ENCODE results near the gene ZNF385D.

The ZNF385D gene

DNA sequence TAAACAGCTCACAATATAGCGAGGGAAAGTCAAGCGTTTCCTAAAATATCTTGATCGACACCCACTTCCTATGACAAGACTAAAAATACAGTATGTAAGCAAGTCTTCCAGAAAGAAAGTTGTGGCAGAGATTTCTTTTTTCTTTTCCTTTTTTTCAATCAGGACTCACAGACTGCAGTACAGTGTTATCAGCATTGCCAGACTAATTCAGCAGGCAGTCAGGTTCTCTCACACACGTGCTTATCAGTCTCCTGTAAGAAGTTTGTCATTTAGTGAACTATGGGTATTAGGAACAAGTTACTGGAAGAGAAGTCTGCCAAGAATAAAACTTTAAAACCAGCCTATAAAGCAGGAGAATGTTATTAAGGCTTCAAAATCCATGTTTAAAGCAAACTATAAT lies 32.8 kb upstream of the ZNF385D start:
- DNase-seq (ENCODE audit: extremely low read depth, insufficient read length): no peak

DNA sequence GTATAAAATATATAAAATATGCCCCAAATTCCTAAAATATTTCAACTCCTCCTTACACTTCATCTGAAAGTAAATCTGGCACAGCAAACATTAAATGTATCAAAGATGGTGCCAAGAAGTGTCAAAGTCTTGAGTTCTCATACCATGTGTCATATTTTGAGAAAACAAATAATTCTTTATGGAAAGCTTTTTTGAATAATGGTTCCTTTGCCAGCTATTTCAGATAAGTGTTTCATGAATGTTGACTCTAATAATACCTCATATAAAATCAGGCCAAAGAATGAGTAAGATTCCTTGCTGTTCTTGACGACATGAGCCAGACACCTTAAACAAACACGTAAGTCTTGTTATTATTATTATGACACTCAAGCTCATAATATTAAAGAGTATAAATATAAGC lies 30.3 kb upstream of the ZNF385D start:
- DNase-seq (ENCODE audit: extremely low read depth, insufficient read length): no peak
- Histone ChIP-seq H3K4me3 (replicated peaks; ENCODE audit: low read depth, low read length) (no peak overlapping the region), H3K36me3 (ENCODE audit: control insufficient read depth, insufficient read depth, low read length) (no peaks in the 10 kb centered on the region), H3K27me3 (replicated peaks; ENCODE audit: control insufficient read depth, insufficient read depth, low read length) (no peaks in the 10 kb centered on the region)
- TF ChIP-seq, protein P1, sequence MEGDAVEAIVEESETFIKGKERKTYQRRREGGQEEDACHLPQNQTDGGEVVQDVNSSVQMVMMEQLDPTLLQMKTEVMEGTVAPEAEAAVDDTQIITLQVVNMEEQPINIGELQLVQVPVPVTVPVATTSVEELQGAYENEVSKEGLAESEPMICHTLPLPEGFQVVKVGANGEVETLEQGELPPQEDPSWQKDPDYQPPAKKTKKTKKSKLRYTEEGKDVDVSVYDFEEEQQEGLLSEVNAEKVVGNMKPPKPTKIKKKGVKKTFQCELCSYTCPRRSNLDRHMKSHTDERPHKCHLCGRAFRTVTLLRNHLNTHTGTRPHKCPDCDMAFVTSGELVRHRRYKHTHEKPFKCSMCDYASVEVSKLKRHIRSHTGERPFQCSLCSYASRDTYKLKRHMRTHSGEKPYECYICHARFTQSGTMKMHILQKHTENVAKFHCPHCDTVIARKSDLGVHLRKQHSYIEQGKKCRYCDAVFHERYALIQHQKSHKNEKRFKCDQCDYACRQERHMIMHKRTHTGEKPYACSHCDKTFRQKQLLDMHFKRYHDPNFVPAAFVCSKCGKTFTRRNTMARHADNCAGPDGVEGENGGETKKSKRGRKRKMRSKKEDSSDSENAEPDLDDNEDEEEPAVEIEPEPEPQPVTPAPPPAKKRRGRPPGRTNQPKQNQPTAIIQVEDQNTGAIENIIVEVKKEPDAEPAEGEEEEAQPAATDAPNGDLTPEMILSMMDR (IDR thresholded peaks at IDR 0.05; ENCODE audit: insufficient read depth, low read length, poor library complexity, severe bottlenecking): no peak

More for the DNA sequence above, 32.8 kb upstream of the ZNF385D start:
- TF ChIP-seq, protein P1 (IDR thresholded peaks at IDR 0.05; ENCODE audit: insufficient read depth, low read length, poor library complexity, severe bottlenecking): no peak
- Histone ChIP-seq H3K4me3 (replicated peaks; ENCODE audit: low read depth, low read length) (no peak overlapping the region), H3K27me3 (replicated peaks; ENCODE audit: control insufficient read depth, insufficient read depth, low read length) (no peaks in the 10 kb centered on the region), H3K36me3 (ENCODE audit: control insufficient read depth, insufficient read depth, low read length) (no peaks in the 10 kb centered on the region)

DNA sequence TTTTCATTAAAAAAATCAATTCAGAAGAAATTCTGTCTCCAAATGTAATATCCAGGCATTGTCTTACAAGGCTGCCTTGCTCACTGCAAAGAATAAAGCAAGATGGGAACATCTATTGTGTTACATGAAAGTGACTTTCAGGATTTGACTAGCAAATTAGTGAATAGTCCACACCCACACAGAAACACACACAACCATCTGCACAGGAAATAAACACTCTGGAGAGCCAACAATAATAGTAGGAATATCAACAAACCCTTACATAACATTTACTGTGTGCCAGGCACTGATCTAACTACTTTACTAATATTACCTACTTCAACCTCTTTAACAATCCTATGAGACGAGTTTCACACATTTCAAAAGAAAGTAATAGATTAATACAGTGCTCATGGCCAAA lies 28.9 kb upstream of the ZNF385D start:
- H3K27me3 ChIP-seq (replicated peaks; ENCODE audit: control insufficient read depth, insufficient read depth, low read length): no peaks in the 10 kb centered on the region
- H3K4me3 ChIP-seq (replicated peaks; ENCODE audit: low read depth, low read length): no peak overlapping the region
- H3K36me3 ChIP-seq (ENCODE audit: control insufficient read depth, insufficient read depth, low read length): no peaks in the 10 kb centered on the region
- DNase-seq (ENCODE audit: extremely low read depth, insufficient read length): no peak
- TF ChIP-seq, protein P1 (IDR thresholded peaks at IDR 0.05; ENCODE audit: insufficient read depth, low read length, poor library complexity, severe bottlenecking): no peak

DNA sequence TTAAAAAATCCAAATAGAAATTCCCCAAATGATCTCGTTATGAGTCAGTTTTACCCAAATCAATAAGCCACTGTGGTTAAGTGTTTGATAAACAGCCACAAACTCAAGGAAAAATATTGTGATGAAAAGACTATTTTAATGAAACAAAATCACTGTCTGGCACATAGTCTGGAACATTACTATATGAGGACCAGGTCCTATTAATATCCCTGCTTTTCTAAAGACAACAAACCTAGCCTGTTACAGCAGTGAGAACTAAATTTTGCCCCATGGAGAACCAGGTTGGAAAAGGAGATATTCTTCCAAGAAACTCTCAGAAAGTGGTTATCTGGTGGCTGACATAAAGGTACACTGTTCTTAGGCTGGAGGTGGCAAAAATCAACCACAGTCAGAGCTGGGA lies 27.7 kb upstream of the ZNF385D start:
- no peak for DNase-seq (ENCODE audit: extremely low read depth, insufficient read length)
- Histone ChIP-seq H3K36me3 (ENCODE audit: control insufficient read depth, insufficient read depth, low read length) (no peaks in the 10 kb centered on the region), H3K4me3 (replicated peaks; ENCODE audit: low read depth, low read length) (no peak overlapping the region), H3K27me3 (replicated peaks; ENCODE audit: control insufficient read depth, insufficient read depth, low read length) (no peaks in the 10 kb centered on the region)
- TF ChIP-seq, protein P1 (IDR thresholded peaks at IDR 0.05; ENCODE audit: insufficient read depth, low read length, poor library complexity, severe bottlenecking): no peak

DNA sequence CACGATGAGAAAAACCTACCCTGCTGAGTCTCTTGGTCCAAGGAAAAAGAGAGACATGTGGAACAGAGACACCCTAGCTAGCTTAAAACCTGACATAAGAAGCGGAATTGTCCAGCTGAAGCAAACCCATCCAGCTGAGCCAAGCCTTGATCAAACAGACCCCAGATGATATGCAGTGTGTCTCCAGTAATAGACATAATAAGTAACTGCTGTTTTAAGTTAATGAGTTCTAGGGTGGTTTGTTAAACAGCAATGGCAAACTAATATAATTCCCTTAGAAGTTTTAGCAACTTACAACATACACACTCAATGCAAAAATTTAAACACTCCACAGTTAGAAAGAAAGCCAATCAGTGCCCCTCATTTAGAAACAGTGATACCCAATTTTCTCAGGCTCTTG lies 26.8 kb upstream of the ZNF385D start:
- Histone ChIP-seq H3K36me3 (ENCODE audit: control insufficient read depth, insufficient read depth, low read length) (no peaks in the 10 kb centered on the region), H3K27me3 (replicated peaks; ENCODE audit: control insufficient read depth, insufficient read depth, low read length) (no peaks in the 10 kb centered on the region), H3K4me3 (replicated peaks; ENCODE audit: low read depth, low read length) (no peak overlapping the region)
- TF ChIP-seq, protein P1 (IDR thresholded peaks at IDR 0.05; ENCODE audit: insufficient read depth, low read length, poor library complexity, severe bottlenecking): no peak
- DNase-seq (ENCODE audit: extremely low read depth, insufficient read length): no peak

DNA sequence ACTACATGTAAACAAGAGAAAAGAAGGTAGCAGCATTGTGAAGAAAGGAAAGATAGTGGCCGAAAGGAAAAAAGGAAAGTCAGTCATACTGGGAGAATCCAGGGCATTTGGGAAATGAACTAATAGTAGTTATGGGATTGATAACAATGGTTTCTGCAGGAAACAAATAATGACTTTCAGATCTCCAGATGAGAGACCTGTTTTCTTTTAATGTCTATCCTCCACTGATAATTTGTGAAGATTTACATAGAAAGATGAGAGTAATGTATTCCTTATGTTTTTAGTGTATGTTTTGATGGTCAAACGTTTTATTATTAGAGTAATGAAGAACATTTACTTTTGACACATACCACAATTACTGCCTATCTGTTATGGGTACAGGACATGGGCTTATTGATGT lies 15.0 kb upstream of the ZNF385D start:
- TF ChIP-seq, protein P1 (IDR thresholded peaks at IDR 0.05; ENCODE audit: insufficient read depth, low read length, poor library complexity, severe bottlenecking): no peak
- H3K36me3 ChIP-seq (ENCODE audit: control insufficient read depth, insufficient read depth, low read length): no peaks in the 10 kb centered on the region
- no peaks in the 10 kb centered on the region for H3K27me3 ChIP-seq (replicated peaks; ENCODE audit: control insufficient read depth, insufficient read depth, low read length)
- no peak for DNase-seq (ENCODE audit: extremely low read depth, insufficient read length)
- no peak overlapping the region for H3K4me3 ChIP-seq (replicated peaks; ENCODE audit: low read depth, low read length)

All from GM06990 (cell line).